ENCODE data around the gene PDE9A.
A peak's percentile ranks its signal among the peaks of the same experiment; 100 is the strongest.

The PDE9A gene

DNA sequence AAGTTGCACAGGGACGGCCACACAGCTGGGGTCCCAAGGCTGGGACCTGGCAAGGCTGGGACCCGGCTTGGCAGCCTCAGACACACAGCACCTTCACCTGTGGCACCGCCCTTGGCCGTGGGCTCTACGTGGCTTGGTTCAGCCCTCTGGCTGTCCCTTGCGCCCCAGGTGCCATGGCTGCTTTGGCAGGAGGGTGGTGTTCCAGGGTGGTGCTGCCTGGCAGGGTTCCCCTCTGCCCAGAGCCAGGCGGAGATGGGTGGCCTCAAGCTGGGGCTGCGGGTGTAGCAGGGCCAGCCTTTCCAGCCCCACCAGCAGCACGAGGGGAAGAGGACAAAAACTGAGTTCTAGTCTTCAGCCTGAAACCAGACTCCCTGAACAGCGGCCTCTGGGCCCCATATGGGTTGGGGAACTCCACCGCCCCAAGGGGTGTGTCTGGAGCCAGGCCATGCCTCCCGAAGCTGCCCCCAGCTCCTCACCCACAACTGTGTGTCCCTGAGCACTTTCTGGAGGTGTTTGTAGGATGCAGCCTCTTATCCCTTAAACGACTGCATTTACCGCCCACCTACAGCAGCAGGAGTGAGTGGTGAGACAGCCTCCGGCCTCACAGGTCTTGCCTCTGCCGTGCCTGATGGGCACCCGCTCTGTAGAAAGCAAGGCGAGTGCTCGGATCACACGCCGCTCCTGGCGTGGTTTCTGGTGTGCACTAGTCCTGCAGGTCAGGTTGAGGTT, 92.3 kb downstream of the PDE9A start:
- DNase-seq, result no peak

DNA sequence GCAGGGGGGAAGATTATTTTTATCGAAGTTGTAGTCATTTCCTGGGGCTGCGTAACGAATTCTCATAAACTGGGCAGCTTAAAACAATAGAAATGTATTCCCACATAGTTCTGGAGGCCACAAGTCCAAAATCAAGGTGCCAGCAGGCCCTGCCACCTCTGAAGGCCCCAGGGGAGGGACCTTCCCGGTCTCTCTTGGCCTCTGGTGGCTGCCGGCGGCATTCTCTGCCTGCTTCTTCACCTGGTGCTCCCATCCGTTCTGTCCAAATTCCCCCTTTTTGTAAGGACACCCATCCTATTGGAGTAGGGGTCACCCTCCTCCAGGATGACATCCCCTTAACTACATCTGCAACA, 92.8 kb downstream of the PDE9A start:
- no peak for DNase-seq

DNA sequence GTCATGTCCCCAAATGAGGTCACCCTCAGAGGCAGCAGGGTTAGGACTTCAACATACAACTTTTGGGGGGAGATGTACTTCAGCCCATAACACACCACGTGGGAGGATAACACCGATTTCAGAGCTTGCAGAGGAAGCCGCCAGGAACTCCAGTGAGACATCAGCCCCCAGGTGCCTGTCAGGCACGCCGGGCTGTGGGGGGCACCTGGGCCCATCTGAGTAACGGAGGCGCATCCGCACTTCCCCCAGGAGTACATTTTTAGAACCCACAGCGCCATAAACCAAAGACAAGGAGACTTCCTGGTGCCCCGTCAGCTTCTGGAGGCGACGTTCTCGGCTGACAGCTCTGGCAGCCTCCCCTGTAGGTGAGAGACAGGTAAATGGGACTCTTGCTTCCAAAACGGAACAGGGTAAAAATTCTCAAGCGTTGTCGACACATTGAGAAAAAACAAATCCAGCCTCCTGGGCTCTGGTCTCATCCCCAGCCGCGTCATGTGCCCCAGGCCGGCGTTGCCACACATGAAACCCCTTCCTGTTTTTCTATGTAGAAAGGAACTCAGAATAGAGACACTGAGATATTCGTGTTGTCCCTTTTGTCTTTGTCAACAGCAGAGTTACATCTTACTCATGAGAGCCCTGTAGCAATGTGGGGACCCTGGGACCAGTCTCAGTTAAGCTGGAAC, 93.3 kb downstream of the PDE9A start:
- DNase-seq, result no peak

DNA sequence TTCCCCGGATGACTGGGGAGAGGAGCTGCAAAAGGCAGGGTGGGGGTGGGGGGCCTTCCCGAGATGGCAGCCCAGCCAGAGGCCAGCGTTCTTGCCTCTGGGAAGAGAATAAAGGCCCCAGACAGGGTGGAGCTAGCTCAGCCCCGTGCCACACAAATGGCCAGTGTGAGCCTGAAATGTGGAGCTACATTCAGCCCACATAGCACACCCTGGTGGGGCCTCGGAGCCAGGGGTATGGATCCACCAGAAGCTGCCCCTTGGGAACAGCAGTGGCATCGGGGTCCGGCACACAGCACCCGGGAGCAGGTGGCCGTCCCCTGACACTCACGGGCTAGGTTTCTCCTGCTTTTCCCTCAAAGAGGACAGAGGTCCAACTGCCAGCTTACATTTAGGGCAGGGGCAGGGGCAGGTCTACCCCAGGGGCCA, 93.9 kb downstream of the PDE9A start:
- no peak for DNase-seq

DNA sequence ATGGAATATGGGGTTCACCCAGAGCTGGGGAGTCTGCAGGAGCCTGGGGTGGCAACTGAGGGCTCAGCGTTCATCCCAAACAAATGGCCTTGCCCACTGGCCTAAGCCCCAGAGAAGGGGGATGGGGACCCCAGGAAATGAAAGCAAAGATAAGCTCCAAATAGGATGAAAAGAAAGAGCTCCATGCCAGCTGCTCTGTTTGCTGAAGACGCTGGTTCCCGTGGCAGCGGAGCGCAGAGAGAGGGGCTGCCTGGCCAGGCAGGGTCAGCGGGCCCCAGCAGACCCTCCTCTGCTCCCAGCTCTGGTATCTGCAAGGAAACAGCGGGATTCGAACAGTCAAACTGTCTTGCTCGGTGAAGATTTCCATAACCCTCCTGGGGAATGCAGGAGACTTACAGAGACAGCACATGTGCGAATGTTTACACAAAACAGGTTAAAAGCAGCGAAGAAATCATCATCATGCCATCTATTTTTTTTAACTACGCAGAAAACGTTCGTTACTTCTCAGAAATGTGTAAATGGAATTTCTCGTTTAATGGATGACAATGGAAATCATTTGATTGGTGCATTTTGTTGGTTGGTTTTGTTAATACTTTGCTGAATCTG, 94.4 kb downstream of the PDE9A start:
- DNase-seq, result no peak

DNA sequence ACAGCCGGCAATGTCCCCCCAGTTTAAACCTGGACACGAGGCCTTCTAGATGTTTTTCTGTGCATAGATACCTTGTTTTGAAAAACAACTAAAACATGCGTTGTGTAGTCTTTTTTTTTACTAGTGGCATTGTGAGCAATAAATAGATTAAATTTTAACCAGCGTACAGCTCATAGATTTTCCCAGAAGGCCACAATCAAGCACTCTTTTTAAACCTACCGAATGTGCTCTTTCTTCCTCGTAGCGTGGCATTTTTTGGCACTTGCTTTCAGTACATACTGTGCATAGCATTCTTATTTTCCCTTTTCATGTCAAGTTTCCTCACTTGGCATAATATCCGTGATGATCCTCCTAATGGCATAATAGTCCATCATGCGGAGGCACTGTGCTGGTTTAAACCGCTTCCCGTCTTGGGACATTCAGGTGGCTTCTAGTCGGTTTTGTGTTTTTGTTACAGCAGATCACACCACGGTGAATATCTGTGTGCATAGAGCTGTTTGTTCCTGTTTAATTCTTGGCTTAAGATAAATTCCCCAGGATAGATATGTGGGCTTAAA, 95.3 kb downstream of the PDE9A start:
- no peak for DNase-seq

DNA sequence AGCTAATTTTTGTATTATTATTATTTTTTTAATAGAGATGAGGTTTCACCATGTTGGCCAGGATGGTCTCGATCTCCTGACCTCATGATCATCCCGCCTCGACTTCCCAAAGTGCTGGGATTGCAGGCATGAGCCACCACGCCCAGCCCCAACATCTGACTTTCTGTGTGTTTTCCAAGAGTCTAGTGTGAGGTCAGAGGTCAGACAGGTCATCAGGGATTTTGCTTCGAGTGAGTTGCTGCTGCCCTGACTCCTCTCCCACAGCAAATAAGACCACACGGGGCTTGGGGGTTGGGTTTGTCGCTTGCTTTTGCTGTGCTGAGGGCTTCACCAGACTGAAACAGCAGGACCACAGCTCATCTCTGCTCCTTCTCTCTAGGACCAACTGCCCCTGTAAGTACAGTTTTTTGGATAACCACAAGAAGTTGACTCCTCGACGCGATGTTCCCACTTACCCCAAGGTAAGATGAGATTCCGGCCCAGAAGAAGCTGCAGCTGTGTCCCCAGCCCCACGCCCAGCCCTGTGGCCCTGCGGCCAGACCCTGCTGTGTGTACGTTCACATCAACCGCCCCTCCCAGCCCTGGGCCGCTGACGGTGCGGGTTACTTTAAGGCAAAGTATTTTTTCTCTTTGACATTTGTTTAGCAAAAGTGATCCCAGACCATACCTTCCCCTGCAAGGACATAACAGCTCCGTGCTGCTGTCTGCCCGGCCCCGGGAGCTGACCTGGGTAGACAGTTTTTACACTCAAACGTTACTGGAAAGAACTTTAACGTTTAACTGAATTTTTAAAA, 97.5 kb downstream of the PDE9A start:
- no peak for DNase-seq

DNA sequence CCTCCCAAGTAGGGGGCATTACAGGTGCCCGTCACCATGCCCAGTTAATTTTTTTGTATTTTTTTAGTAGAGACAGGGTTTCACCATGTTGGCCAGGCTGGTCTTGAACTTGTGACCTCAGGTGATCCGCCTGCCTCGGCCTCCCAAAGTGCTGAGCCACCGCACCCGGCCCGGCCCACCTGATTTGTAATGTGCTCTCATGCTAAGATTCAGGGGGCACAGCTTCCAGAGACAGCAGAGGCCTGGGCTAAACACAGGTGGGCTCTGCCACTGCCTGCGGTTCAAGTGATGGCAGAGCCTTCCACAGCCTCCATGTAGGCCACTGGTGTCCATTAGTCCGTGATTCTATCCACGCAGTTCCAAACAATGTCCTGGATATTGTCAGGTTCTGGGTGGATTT, 98.4 kb downstream of the PDE9A start:
- DNase-seq, result no peak

DNA sequence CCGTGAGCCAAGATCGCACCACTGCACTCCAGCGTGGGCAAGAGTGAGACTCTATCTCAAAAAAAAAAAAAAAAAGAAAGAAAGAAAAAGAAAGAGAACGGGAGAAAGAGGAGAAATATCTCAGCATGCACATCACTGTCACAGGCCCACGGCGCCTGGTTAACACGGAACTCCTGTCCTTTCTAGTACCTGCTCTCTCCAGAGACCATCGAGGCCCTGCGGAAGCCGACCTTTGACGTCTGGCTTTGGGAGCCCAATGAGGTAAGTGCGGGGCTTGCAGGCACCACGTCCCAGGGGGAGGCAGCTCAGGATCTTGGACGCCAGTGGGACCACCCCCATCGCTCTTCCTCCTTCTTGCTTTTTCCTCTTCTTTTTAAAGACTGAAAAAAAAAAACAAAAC, 100.4 kb downstream of the PDE9A start:
- no peak for DNase-seq

DNA sequence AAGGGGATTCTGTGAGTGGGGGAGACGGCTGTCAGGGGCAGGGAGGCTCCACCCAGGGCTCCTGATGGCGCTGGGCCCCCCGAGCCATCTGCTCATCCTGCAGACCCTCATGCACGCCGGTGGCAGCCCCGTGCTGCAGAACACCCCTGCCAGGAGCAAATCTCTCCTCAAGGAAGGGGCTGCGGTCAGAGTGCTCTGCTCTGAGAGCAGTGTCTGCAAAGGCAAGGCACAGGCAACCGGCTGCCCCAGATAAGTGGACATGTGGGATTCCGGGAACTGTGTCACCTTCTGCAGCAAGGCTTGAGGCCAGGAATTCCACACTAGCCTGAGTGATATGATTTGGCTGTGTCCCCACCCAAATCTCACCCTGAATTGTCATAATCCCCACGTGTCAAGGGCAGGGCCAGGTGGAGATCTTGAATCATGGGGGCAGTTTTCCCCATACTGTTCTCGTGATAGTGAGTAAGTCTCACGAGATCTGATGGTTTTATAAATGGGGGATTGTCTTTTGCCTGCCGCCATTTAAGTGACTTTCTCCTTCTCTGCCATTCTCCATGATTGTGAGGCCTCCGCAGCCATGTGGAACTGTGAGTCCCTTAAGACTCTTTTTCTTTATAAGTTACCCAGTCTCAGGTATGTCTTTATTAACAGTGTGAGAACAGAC, 101.0 kb downstream of the PDE9A start:
- DNase-seq, result peak in 1 of 2 experiments; percentile 54

DNA sequence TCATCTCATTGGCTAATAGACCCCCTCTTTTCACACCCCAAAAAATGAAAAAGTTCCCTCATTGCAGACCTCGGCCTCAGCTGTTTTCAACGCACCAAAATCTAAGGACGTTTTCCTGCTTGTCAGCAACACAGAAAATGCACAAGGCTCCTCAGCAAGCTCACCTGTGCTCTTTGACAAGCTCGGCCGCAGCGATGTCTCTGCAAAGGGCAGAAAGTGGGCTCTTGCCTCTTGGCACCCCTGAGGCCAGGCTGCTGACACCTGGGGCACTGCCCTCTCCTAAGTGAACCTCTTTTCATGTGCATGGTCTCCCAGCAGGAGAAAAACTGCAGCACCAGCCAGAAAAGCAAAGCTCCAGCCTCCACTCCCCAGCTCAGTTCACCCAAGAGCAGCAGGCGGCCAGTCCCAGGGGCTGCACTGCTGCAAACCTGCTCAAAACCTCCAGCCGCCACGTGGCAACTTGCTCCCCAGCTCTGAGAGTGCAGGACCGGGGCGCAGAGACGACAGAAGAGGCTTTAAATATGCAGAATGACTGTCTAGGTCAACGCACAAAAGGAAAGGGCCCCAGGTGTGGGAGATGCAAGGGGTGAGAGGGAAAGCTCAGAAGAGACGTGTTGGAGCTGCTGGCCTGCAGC, 101.7 kb downstream of the PDE9A start:
- DNase-seq, result no peak

DNA sequence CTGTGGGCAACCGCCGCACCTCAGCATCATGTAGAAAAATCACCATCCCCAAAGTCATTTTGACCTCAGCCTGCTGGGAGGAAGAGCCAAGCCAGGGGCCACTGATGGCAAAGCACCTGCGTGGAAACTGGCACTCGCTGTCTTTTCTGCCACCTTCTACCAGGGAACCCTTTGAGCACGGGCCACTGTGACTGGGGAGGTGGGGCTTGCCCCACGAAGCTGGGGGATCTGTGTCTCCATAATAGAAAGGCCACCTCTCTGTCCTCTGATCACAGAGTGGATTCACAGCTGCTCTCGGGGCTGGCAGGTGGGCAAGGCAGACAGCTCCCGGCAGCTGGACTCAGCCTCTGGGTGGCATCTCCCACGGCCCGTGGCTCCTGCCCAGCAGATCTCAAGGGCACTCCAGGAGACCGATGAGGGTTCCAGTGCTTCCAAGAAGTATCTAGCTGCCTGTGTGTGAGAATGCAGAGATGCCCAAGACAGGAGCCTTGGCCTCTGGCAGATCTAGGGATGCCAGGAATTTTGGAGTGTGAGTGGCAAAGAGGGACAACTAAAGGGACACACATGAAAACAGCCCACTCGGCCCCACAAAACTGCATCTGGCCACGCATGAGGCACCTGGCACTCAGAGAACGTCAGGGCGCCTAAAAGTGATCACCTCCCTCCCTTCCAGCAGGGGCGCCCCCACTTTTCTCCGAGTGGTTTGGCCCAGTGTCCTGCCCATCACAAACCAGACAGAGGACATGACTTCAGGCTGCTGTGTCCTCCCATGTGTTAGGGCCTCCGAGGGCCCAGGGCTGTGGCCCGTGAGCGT, 102.6 kb downstream of the PDE9A start:
- no peak for DNase-seq

DNA sequence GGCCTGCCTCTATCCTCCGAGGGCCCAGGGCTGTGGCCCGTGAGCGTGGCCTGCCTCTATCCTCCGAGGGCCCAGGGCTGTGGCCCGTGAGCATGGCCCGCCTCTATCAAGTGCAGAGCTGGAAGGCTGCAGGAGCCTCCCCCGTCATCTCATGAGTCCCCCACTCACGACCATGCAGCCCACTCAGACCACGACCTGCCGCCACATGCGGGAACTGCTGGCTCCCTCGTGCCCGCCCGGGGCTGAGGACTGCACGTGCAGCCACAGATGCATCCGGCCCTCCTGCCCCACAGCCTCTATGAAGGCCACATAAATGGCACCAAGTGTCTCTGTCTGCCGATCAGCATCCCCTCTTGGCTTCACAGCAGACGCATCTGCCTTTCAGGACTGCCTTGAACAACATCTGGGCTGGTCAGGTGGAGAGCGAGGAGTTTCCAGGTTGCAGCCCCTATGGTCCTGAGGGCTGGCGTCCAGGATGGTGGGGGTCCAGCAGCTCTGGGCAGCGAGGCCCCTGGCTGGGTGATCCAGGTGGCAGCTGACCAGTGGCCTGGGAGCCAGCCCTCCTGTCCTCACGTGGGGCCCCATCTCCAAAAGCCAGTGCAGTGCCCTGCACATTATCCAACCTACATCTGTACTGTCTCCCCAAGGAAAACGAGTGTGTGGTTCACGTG, 103.3 kb downstream of the PDE9A start:
- DNase-seq, result no peak

DNA sequence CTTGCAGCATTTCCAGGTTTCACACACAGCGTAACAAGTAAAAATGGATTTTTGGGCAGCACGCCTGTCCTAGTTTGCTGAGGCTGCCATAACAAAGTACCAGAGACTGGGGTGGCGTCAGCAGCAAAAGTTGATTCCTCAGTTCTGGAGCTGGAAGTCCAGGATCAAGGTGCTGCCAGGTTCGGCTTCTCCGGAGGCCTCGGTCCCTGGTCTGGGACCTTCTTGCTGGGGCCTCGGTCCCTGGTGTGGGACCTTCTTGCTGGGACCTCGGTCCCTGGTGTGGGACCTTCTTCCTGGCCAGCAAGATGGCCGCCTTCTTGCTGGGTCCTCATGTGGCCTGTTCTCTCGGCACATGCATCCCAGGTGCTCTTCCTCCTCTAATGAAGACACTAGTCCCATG, 104.0 kb downstream of the PDE9A start:
- no peak for DNase-seq

DNA sequence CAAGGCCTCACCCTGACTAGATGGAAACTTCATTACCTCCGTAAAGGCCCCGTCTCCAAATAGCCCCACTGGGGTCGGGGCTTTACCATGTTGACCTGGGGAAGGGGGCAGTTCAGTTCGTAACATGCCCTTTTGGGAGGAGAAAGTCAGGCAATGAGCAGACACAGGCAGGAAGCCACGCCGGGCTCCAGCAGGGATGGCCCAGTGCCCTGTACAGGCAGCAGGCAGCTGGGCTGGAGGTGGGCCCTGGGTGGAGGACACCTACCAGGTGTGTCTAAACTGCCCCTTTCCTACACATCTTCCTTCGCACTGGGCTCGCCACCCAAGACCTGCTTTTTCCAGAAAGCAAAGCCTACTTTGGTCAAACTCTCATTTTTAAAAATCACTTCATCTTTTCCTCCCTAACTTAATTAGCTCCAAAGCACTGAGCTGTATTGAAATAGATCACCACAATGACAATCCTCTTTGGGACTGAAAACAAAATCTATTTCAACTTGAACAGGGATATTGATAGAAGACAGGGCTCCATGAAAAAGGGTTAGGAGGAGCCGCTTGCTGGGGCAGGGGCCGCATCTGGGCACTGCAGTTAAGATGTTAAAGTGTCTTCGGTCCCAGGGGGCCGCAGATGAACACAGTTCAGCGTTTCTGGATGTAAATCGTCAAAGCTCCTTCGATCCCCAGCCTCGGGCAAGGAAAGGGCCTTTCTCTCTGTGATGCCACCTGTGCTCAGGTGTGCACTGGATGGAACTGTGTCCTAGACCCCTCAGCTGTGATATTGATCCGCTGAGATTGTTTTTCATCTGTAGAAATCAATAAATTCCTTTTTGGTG, 104.6 kb downstream of the PDE9A start:
- peak in 1 of 2 experiments; percentile 59 for DNase-seq

DNA sequence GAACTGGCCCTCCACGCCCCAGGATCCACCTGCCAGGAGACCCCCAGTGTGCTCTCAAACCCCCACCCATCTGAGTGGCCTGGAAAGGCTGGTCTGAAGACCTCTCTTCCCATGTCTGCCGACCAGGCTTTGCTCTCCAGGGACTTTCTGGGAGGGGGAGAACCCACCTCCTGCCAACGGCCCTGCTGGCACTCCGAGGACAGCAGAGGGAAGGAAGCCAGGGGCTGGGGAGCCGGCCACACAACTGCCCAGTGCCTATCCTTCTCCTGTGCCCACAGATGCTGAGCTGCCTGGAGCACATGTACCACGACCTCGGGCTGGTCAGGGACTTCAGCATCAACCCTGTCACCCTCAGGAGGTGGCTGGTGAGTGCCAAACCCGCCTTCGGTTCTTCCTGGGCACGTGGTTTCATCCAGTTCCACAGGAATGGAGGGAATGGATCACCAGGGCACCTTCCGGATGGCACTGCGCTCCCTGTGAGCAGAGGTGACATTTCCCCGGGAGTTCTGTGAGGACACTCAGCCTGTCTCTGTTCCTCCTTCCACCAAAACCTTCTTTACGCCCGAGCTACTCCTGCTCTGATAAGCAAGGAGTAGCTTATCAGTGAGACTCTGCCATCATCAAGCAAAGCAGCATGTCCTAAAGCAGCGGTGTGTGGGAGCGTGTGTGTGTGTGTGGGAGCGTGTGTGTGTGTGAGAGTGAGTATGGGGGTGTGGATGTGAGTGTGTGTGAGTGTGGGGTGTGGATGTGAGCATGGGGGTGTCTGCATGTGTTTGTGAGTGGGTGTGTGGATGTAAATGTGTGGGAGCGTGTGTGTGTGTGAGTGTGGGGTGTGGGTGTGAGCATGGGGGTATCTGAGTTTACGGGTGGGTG, 105.5 kb downstream of the PDE9A start:
- DNase-seq, result peak in 1 of 2 experiments; percentile 17

DNA sequence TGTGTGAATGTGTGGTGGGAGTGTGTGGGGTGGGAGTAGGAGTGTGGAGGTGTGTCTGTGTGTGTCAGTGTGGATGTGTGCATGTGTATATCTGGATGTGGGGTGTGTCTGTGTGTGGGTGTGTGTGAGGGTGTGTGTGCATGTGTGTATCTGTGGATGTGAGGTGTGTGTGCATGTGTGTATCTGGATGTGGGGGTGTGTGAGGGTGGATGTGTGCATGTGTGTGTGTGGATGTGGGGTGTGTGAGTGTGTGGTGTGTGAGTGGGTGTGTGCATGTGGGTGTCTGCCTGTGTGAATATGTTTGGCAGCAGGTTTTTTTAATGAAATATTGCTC, 106.1 kb downstream of the PDE9A start:
- DNase-seq, result no peak

DNA sequence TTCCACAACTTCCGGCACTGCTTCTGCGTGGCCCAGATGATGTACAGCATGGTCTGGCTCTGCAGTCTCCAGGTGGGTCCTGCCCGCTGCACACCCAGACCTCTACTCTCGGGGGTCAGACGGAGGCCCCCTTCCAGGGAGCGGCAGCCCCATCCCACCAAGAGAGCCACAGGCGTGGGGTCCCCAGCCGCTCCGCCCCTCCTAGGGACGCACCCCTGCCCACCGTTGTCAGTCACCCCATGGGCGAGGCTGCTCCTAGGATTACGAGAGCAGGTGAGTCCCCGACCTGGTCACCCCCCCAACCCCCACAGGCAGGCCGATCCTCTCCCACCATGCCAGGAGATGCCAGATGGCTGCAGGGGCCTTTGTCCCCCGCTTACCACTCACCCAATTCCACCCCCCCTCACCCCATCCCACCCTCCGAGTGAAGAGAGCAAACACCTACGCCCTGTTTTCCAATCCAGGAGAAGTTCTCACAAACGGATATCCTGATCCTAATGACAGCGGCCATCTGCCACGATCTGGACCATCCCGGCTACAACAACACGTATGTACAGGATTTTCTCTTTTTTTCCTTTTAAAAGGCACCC, 107.0 kb downstream of the PDE9A start:
- peak; percentile 91 to 97 for DNase-seq

Measured in NCI-H524 (cell line).